ENCODE data around the gene NECTIN1.

The NECTIN1 gene

DNA sequence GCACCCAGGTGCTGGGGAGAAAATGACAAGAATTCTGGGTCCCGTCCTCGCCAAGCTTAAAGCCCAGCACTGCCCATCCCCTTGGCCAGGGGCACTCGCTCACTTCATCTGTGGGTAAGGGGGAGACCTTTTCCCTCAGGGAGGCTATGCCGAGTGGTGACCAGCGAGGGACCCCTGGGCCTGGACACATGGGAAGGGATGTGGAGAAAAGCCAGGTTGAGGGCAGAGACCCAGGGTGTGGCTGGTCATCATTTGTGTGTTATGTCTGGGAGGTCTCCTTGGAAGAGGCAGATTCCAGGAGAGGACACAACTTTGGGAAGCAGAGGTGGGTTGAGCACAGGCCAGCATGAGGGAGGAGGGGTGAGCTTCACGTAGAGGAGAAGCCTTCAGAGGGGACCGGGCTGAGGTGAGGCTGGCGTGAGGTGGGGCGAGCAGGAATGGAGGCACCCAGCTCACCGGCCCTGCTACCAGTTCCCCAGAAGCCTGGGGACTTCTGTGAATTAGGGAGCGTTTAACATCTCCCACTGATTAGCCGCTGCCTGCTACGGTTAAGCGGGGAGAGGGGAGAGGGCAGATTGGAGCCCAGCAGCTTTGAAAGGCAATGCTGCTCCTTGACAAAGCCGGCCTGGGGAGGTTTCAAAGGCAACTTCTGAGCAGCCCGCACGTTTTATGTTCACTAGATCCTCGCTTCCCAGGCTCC lies 25.8 kb upstream of the NECTIN1 start:
- DNase-seq, result no peak

DNA sequence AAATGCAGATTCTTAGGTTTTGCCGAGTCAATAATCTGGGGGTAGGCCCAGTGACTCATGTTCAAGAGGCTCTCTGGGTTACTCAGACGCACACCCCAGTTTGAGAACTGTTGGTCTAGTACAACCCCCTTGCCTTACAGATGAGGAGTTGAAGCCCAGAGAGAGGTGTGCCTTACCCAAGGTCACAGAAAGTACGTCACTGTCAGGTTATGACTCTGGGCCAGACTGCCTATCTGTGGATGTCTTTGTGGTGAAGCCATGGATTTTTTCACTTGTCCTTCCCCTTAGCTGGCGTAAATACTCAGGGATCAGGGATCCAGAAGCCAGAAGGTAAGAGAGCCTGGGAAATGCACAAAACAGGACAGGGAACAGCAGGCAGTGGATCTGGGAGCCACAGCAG lies 25.2 kb upstream of the NECTIN1 start:
- no peak for DNase-seq

GRCh38 chr11:119752946-119753345 lies 23.9 kb upstream of the NECTIN1 start:
- DNase-seq, result no peak

DNA sequence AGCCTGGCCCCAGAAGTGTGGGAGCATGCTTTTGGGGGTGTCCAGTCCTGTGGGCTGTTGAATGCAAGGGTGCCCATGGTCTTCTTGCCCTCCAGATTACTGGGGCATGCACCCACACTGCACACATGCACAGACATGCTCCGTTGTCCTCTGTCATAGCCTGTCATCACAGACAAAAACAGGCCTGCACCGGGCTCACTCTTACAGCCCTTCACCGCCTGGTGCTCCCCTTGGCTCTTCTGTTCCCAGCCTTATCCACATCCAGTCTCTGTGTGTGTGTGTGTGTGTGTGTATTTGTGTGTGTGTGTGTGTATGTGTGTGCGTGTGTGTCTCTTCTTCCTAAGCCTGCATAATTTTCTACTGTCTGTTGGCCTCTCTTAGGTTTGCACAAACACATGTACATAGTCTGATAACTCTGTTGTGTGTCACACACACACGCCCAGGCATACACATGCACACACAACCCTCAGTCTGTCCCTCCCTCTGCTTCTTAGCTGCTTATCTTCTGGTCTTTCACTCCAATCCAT lies 23.4 kb upstream of the NECTIN1 start:
- no peak for DNase-seq

DNA sequence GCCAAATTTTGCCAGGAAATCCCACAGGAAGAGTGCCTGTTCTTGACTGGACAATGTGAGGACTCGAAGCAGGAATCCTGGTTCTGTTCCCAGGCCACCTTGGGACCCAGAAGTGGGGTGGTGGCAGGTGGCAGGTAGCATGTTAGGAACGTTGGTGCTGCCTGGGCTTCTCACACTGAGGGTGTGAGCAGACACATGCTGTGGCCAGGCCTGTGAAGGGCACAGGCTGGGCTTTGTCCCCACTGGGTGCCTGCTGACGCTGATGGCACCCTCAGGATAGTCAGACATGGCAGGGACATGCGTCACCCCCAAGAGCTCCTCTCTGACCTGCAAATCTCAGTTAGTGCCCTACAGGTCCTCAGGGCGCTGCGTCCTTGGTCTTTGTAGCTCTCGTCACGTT lies 21.1 kb upstream of the NECTIN1 start:
- no peak for DNase-seq

GRCh38 chr11:119749006-119749565 lies 20.1 kb upstream of the NECTIN1 start:
- no peak for DNase-seq

GRCh38 chr11:119747868-119748660 lies 19.1 kb upstream of the NECTIN1 start:
- DNase-seq, result no peak

- DNase-seq, result no peak
Measured at GRCh38 chr11:119745776-119746535, 17.0 kb upstream of the NECTIN1 start.

DNA sequence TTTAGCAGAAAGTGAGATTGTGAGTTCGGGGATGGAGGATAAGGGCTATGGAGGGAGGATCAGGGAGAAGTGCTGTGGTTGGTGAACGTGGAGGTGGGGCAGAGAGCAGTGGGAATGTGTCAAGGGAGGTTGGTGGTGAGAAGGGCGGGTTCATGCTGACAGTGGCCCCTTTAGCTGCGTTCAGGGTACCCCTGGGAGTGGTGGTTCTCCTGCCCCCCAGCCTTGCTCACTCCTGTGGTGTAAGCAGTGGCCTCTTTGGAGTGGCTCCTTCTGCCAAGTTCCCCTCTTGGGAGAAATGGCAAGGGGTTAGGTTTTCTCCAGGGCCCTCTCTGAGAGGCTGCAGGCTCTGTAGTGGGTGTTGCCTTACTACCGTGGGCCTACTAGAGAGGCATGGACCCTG lies 16.1 kb upstream of the NECTIN1 start:
- no peak for DNase-seq

- no peak for DNase-seq
Measured at GRCh38 chr11:119744577-119744976, 15.6 kb upstream of the NECTIN1 start.

DNA sequence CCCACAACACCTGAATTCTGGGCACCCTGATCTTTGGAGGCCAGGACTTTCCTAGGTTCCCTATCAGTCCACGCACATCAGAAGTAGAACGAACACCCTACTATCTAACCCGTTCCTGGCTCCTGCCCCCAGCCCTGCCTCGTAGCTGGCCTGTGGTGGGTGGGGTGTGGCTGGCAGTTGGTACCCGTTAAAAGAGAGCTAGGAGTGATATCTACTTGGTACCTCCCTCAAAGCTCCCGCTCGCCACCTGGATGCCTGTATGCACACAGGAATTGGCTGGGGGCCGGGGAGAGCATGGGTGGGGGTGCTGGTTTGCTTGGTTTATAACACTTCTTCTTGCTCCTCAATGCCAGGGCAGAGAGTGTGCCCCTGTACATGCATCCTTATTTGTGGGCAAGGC lies 14.0 kb upstream of the NECTIN1 start:
- no peak for DNase-seq

DNA sequence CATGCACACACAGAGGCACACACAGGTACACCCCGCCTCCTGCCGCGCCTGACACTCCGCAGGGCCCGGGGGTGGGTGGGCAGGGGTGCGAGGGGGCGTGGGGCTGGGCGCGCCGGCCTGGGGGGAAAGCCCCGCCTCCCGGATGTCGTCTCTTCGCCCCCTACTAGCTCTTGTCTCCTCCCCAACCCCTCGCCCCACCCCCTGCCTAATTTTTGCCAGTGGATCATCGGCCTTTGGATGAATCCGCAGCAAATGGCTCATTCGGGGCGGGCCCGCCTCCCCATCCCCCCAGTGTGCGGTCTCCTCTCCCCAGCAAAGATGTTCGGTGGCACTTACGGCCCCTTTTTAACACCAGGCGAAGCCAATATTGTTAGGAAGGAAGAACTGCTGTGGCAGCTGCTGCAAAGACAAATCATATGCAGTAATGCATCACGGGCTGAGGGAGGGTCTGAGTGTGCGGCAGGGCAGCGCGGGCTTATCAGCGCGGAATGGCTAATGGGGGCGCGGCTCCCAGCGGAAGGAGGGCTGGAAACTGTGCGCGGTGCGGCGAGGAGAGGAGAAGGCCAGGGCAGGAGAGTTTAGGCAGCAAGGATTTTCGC lies 13.4 kb upstream of the NECTIN1 start:
- DNase-seq, result peak; percentile 85

DNA sequence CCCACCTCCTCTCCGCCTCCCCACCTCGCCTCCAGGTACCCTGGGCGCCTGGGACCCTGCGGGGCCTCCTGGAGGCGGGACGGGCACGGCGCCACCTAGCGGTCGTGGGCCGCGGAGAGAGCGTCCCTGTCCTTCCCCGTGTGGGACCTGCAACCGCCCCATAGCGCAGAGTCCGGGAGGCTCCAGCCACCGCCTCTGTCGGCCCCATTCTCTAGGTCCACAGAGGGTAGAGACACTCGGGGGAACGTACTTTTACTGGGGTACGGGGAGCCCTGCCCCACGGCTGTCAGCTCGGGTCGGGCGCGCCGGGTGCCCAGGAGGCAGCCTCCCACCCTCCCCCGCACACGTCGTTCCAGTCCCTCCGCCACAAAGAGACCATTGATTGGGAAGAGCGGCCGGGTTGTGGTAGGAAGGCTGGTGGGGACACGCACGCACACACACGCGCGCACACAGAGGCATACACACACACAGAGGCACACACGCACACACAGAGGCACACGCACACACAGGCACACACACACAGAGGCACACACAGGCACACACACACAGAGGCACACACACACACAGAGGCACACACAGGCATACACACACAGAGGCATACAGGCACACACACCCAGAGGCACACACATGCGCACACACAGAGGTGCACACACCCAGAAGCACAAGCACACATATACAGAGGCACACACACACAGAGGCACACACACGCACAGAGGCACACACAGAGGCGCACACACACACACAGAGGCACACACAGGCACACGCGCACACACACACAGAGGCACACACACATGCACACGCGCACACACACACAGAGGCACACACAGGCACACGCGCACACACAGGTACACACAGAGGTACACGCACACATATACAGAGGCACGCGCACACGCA lies 12.6 kb upstream of the NECTIN1 start:
- peak; percentile 83 for DNase-seq

GRCh38 chr11:119739975-119740374 lies 11.0 kb upstream of the NECTIN1 start:
- no peak for DNase-seq

DNA sequence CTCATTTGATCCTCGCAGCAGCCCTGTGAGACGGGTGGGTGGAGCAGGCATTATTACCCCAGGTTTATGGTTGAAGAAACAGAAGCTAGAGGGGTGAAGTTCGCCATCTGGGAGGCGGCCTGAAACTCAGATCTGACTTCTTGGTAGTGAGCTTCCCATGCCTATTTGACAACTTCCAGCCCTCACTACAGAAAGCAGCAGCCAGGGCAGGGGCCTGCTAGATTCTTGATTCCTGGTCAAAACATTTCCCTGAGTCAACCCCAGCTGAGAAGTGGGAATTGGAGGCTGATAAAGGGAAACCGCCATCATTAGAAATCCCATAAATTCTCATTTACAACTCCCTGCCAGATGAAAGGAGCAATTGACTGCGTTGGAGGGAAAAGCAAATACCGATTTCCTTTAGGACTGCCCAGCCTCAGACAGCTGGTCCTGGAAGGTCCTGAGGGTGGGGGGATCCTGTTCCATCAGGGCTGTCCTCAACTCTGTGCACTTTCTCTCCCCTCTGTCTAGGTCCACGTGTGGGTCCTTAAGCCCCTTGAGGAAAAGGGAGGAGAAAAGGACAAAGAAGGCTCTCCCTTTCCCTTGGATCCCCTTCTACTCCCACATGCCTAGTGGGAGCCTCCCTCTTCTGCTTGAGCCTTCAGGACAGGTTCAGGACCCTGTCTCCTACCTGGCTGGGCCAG lies 10.2 kb upstream of the NECTIN1 start:
- DNase-seq, result no peak

GRCh38 chr11:119738059-119738439 lies 9.0 kb upstream of the NECTIN1 start:
- DNase-seq, result no peak

GRCh38 chr11:119737366-119738058 lies 8.5 kb upstream of the NECTIN1 start:
- no peak for DNase-seq

DNA sequence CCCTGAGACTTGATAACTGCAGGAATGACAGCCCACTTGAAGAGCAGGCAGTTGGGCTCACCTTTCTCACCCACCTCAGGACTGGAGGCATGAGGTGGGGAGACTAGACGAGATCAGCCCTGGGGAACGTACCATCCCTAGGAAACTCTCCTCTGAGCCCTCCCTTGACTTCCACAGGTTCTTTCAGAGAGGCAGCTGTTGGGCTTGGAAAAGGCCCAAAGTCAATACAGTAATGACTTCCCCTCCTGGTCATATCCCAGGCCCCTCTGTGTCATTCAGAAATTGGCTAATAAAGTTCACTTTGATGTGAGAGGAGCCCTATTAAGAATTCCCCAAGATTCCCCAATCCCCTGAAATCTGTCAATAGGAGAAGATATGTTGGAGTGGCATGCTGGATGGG lies 5.8 kb upstream of the NECTIN1 start:
- DNase-seq, result no peak

GRCh38 chr11:119730789-119731386 lies 1.9 kb upstream of the NECTIN1 start:
- DNase-seq, result no peak
